Epithelial cell of umbilical artery (primary cell): ENCODE results near the gene VWDE. TPM values are rescaled to one million over a fixed set of nuclear protein-coding genes. Genes with fewer than 3 reads are reported as not detected.

ENCODE experiments used
- total RNA-seq: library from RNA; depleted of rRNA; stranded (reverse); fragments of >200 nt; gene quantifications from 2 replicates; pipeline ENCODE4 v1.2.3, GENCODE V29; 2014

The VWDE gene
- total RNA-seq: 0.65 and 1.7 TPM in 2 replicates

DNA sequence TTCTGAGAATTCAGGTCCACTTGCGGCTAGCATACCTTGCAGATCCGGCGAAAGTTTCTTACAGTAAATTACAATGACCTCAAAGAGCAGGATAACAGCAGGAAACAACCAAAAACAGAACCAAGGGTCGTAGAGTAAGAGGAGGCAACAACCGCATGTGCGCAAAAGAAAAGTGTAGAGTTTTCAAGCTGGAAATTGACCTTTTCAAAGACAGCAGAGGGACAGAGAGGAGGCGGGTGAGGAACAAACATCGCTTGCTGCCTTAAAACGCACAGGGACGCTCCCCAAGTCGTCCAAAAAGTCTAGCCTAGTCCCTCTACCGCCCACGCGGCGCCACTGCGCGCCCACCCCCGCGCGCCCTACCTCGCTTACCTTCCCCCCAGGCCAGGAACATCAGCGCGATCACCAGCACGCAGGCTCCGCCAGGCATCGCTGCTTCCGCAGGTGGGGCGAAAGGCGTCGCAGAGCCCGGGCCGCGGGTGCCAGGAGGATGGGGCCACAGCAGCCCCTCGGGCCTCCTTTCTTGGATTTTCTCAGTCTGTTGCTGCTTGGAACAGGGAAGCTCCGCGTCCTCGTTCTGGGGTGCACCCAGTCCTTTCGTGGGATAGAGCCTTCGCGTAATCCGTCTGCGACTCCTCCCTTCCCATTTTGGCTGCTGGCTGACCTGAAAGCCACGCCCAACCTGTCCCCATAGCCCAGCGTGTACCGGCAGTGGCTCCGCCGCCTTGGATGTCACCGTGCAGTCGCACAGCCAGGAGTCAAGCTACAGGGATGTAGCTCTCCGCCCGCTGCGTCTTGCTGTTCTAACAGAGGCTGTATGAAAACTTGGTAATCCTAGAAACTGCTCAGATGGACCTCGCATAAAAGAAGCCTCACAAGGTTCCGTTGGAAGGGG, at the start of gene VWDE:
Gene VWDE (minus strand): TSS at position 579 of the 895 bp plus-strand sequence. CDS start 149 bp downstream, at position 430.

Other genes starting within 250 kb of the VWDE start
- gene TMEM106B, start 192.6 kb downstream of the VWDE start, total RNA-seq: 30.5 and 58.5 TPM in 2 replicates
- 0.15 and 0.32 TPM in 2 replicates for gene SCIN, start 166.9 kb upstream of the VWDE start, total RNA-seq